Thyroid gland (tissue), 4 donors: Measurements from ENCODE around the gene SRGAP2.
"Not testable (repeated sequence)": the region's sequence is repeated elsewhere in the genome, so short reads cannot be mapped to it uniquely, and the experiment has no call there.

ENCODE experiments used
- CTCF ChIP-seq, 6 experiments: fragments of 200-600 bp in 3 of 6; fragments of 450-650 bp in 3 of 6; sonication (generic) in 3 of 6; IDR thresholded peaks; one replicate each; pipeline ENCODE4 v1.5.1; 2016 to 2019; ENCODE audit warnings: antibody characterized with exemption in 6 of 6, mild to moderate bottlenecking in 2 of 6, inconsistent platforms in 1 of 6, moderate library complexity in 1 of 6
- POLR2A ChIP-seq, 2 donors: fragments of 450-650 bp; IDR thresholded peaks; one replicate each; pipeline ENCODE4 v1.6.1; 2017; ENCODE audit warnings: antibody characterized with exemption in 2 of 2, mild to moderate bottlenecking in 2 of 2, moderate library complexity in 1 of 2

DNA sequence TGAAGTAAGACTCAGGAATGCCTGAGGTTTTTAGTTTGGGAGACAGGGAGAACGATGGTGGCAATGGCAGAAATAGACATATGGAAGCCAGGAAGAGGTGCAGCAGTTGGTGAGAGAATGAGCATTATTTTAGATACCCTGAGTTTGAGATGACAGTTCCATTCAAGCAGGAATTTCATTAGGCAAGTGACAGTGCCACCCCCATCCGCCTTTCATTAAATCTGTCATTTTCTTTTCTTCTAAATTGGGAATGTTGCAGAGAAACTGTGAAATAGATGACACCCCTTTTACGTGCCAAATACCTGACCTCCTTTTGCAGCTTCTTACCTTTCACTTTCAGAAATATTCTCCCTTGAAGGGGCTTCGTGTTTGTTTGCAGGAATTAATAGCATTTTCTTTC lies 22.0 kb downstream of the SRGAP2 start:
- TF ChIP-seq CTCF, POLR2A (IDR thresholded peaks at IDR 0.05): not testable (repeated sequence)
